NCI-H82 (cell line): ENCODE results near the gene NUCKS1.

ENCODE experiments used
- DNase-seq: peaks from one replicate; lab custom pipeline; 2025; lab: John Stamatoyannopoulos, UW

NUCKS1 gene

GRCh38 chr1:205699416-205699815 lies 50.6 kb downstream of the NUCKS1 start:
- DNase-seq = no peak

GRCh38 chr1:205698921-205699320 lies 51.1 kb downstream of the NUCKS1 start:
- no peak for DNase-seq

- peak; percentile 77 for DNase-seq
Observed at GRCh38 chr1:205693421-205693991, 56.5 kb downstream of the NUCKS1 start.

- DNase-seq = no peak
Observed at GRCh38 chr1:205692423-205692822, 57.6 kb downstream of the NUCKS1 start.

- DNase-seq = no peak
Observed at GRCh38 chr1:205690122-205690756, 59.7 kb downstream of the NUCKS1 start.

GRCh38 chr1:205689479-205689878 lies 60.5 kb downstream of the NUCKS1 start:
- DNase-seq = peak; percentile 79

- DNase-seq = no peak
Observed at GRCh38 chr1:205688171-205689080, 61.6 kb downstream of the NUCKS1 start.

GRCh38 chr1:205687242-205687641 lies 62.7 kb downstream of the NUCKS1 start:
- peak; percentile 63 for DNase-seq

- no peak for DNase-seq
Observed at GRCh38 chr1:205681364-205681763, 68.6 kb downstream of the NUCKS1 start.

GRCh38 chr1:205680073-205680851 lies 69.7 kb downstream of the NUCKS1 start, which contains the start of gene SLC45A3:
Gene SLC45A3 (minus strand): TSS chr1:205680509. CDS start chr1:205664656, 15,853 bp downstream.
- peak; percentile 89 for DNase-seq

- DNase-seq = no peak
Observed at GRCh38 chr1:205678286-205679111, 71.5 kb downstream of the NUCKS1 start.

GRCh38 chr1:205677167-205677566 lies 72.8 kb downstream of the NUCKS1 start:
- peak; percentile 47 for DNase-seq

GRCh38 chr1:205676597-205676996 lies 73.4 kb downstream of the NUCKS1 start:
- no peak for DNase-seq

- no peak for DNase-seq
Observed at GRCh38 chr1:205676002-205676401, 74.0 kb downstream of the NUCKS1 start.

- DNase-seq = no peak
Observed at GRCh38 chr1:205675247-205675646, 74.7 kb downstream of the NUCKS1 start.

GRCh38 chr1:205672970-205673369 lies 77.0 kb downstream of the NUCKS1 start:
- DNase-seq = no peak

- DNase-seq = no peak
Observed at GRCh38 chr1:205672395-205672889, 77.5 kb downstream of the NUCKS1 start.

GRCh38 chr1:205670611-205671430 lies 79.2 kb downstream of the NUCKS1 start:
- DNase-seq = peak; percentile 99

GRCh38 chr1:205670150-205670446 lies 79.9 kb downstream of the NUCKS1 start:
- DNase-seq = peak; percentile 67
